HG03045 (cell line): ENCODE measurements around the gene ZNF236.

Source experiments
- ATAC-seq: cut with Tn5 transposase; IDR thresholded peaks from one replicate; pipeline ENCODE4 v1.9.1; 2021; ENCODE audit warnings: mild to moderate bottlenecking, moderate library complexity; ENCODE audit not compliant: unreplicated experiment

ZNF236 gene

GRCh38 chr18:77019641-77020040 is 197.3 kb downstream of the ZNF236 start:
- no peak for ATAC-seq
